A673 (cell line): ENCODE data around the gene ERGIC1. TPM values are rescaled to one million over a fixed set of nuclear protein-coding genes. Genes with fewer than 3 reads are reported as not detected.

Experiments used
- BruUV-seq: library from RNA; stranded (reverse); fragments of 400-500 nt; replicated peaks from 2 replicates; lab custom pipeline; 2021; lab: Mats Ljungman, UMichigan
- CTCF ChIA-PET: fragments of 300-600 bp; sonication (Branson Sonifier 250); formaldehyde crosslinking; loops from one replicate; lab custom pipeline; 2022; ENCODE audit warnings: antibody characterized with exemption; lab: Charles Lee
- POLR2A ChIA-PET: fragments of 300-600 bp; sonication (Branson Sonifier 250); formaldehyde crosslinking; loops from one replicate; lab custom pipeline; 2022; ENCODE audit warnings: antibody characterized with exemption; ENCODE audit not compliant: low non-redundant PET; lab: Charles Lee
- DNase-seq: peaks from one replicate; pipeline ENCODE4 v3.0.0-alpha.2; 2015; ENCODE audit warnings: low spot score
- H3K27ac ChIP-seq: fragments of 200-600 bp; sonication (generic); 2 replicates; pipeline ENCODE4 v1.5.1; 2016; ENCODE audit warnings: mixed run types, low read depth, mild to moderate bottlenecking, mixed read lengths, antibody characterized with exemption, low read length; ENCODE audit not compliant: poor library complexity, severe bottlenecking
- H3K27me3 ChIP-seq: fragments of 200-600 bp; sonication (generic); replicated peaks from 2 replicates; pipeline ENCODE4 v1.6.1; 2017; ENCODE audit warnings: mixed run types, low read depth, mild to moderate bottlenecking, mixed read lengths, antibody characterized with exemption, low read length; ENCODE audit not compliant: insufficient read depth, poor library complexity
- H3K36me3 ChIP-seq: fragments of 200-600 bp; sonication (generic); 2 replicates; pipeline ENCODE4 v1.6.1; 2016; ENCODE audit warnings: mixed run types, mild to moderate bottlenecking, mixed read lengths, antibody characterized with exemption, low read length; ENCODE audit not compliant: insufficient read depth, poor library complexity, severe bottlenecking
- H3K4me1 ChIP-seq: fragments of 200-600 bp; sonication (generic); 2 replicates; pipeline ENCODE4 v1.6.1; 2017; ENCODE audit warnings: mixed run types, mild to moderate bottlenecking, mixed read lengths, antibody characterized with exemption, low read length; ENCODE audit not compliant: insufficient read depth, poor library complexity, severe bottlenecking
- H3K4me3 ChIP-seq: fragments of 200-600 bp; sonication (generic); 2 replicates; pipeline ENCODE4 v1.5.1; 2016; ENCODE audit warnings: low read depth, mixed run types, mild to moderate bottlenecking, mixed read lengths, low read length; ENCODE audit not compliant: poor library complexity, severe bottlenecking
- H3K9me3 ChIP-seq: fragments of 200-600 bp; sonication (generic); 2 replicates; pipeline ENCODE4 v1.6.1; 2016; ENCODE audit warnings: mixed run types, low read depth, mild to moderate bottlenecking, mixed read lengths, antibody characterized with exemption, low read length; ENCODE audit not compliant: poor library complexity, severe bottlenecking
- CTCF ChIP-seq: fragments of 300-800, 200-600 bp; sonication (generic); conservative IDR thresholded peaks from 2 replicates; pipeline ENCODE4 v1.5.1; 2017; ENCODE audit warnings: low read depth, mild to moderate bottlenecking, antibody characterized with exemption, low read length, moderate library complexity, mixed read lengths
- EZH2 ChIP-seq: fragments of 200-600 bp; sonication (generic); IDR thresholded peaks from 2 replicates; pipeline ENCODE4 v1.6.1; 2017; ENCODE audit warnings: borderline replicate concordance, low read depth, mild to moderate bottlenecking, mixed read lengths, antibody characterized with exemption, low read length; ENCODE audit not compliant: poor library complexity, severe bottlenecking
- intact Hi-C: fragments of 100-400 bp; cut with micrococcal nuclease; formaldehyde crosslinking; loops from one replicate; pipeline ENCODE4 v1.10.0; 2022; ENCODE audit not compliant: unreplicated experiment
- total RNA-seq: library from RNA; stranded (reverse); gene quantifications from 2 replicates; pipeline ENCODE4 v1.2.3, GENCODE V29; 2021

Gene ERGIC1
- total RNA-seq, 1 experiment from 2014 or later = 44.2 TPM

- no peak overlapping the region for H3K27ac ChIP-seq
- no peak for TF ChIP-seq EZH2
- TF ChIP-seq CTCF = no peak
- ChIA-PET CTCF (no interaction called here), POLR2A (no interaction called here)
- H3K27me3 ChIP-seq = no peaks in the 10 kb centered on the region
- H3K36me3 ChIP-seq = no peaks in the 10 kb centered on the region
- H3K4me1 ChIP-seq = no peaks in the 10 kb centered on the region
- intact Hi-C loops = no loop called here
- no peak overlapping the region for H3K4me3 ChIP-seq
- H3K9me3 ChIP-seq = no peaks in the 10 kb centered on the region
- no TSS peak for BruUV-seq
- DNase-seq = no peak
Observed at GRCh38 chr5:172913117-172913850, 79.2 kb downstream of the ERGIC1 start.

GRCh38 chr5:172915514-172915913, 81.5 kb downstream of the ERGIC1 start:
- H3K4me1 ChIP-seq = no peaks in the 10 kb centered on the region
- intact Hi-C loops = no loop called here

More at GRCh38 chr5:172915514-172915913, 81.5 kb downstream of the ERGIC1 start:
- Histone ChIP-seq H3K4me3 (no peak overlapping the region), H3K9me3 (no peaks in the 10 kb centered on the region), H3K36me3 (no peaks in the 10 kb centered on the region), H3K27me3 (no peaks in the 10 kb centered on the region), H3K27ac (no peak overlapping the region)
- TF ChIP-seq EZH2 (no peak), CTCF (no peak)
- no peak for DNase-seq
- BruUV-seq = no TSS peak
- CTCF ChIA-PET = no interaction called here
- POLR2A ChIA-PET = no interaction called here
